HG03108 (cell line): ENCODE measurements around the gene MRS2.

Source experiments
- ATAC-seq: cut with Tn5 transposase; IDR thresholded peaks from one replicate; pipeline ENCODE4 v1.9.1; 2021; ENCODE audit warnings: moderate library complexity; ENCODE audit not compliant: unreplicated experiment

Gene MRS2

DNA sequence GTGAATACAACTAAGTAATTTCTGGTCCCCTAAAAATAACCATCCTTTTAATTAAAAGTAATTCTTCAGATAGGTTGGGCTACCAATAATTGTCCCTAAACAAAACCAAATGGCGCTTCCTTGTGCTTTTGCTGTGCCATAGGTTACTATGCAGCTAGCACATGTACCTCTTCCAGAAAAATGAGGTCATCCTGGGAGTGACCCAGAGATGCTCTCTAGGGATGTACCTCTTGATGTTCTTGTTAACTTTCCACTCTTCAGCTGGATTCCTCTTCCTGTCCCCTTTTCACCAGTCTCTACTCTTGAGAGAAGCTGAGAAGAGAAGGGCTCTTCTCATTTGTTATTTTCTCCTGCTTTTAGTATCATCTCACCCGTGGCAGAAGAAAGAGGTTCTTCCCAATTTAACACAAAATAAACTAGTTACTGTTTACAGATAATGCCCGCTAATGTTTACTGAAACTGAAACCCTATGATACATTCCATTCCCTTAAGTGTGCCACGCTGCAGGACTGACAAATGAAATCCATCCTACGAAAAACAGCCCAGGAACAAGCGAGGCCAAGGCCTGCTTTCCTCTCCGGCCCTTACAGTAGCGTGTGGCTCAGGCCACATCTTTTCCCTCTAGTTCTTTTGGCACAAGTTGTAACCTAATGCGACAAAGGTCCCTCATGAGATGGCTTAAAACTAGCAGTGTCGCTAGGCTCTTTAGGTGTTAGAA is 24.2 kb downstream of the MRS2 start:
- no peak for ATAC-seq

DNA sequence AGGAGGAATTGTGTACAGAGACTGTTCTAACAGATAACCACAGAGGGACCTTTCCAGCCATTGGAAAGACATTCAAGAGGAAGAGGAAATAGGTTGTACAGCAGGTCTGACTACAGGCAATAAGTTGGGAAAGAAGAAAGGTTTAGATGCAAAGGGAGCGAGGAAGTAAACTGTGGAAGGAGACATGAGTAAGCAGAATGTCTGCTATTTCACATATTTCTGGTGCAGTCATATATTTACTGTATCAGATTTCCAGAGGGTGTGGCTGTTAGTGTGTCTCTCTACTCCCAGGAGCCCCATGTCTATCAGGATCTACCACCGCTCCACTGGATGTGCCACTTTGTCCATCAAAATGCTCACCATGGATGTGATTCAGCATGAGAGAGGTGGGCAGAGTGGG is 25.9 kb downstream of the MRS2 start:
- no peak for ATAC-seq

DNA sequence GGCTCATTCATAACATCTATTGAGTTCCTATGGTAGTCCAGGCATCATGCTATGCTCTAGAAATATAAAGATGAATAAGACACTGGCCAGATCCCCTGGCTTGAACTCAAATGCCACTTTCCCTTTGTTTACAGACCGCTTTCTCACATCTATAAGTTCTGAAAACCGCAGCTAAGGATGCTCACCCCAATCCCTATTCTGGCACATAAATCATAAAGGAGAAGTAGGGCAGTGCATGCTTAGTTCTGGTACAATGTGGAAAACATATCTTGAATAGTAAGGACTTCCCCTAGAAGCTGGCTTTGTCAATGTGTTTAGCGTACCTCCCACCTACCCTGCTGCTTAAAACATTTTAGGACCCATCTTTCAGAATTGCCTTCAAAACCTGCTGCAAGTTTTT is 26.4 kb downstream of the MRS2 start:
- ATAC-seq, result no peak

DNA sequence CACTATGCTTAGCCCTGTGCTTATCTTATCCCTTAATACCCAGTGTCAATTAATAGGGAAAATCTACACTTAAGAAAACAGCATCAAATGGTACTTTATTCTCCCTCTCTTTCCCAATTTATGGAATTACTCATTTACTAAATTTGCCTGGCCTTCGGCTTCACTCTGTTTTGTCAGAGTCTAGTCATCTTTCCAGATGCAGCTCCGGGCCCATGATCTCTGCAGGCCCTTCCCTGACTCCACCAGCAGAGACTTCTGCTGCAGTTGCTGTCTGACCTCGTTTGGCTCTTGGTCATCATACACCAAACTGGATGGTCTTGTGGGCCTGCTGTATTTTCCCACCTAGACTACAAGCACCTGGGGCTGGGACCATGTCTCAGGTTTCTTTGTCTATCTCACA is 27.4 kb downstream of the MRS2 start:
- ATAC-seq, result no peak

DNA sequence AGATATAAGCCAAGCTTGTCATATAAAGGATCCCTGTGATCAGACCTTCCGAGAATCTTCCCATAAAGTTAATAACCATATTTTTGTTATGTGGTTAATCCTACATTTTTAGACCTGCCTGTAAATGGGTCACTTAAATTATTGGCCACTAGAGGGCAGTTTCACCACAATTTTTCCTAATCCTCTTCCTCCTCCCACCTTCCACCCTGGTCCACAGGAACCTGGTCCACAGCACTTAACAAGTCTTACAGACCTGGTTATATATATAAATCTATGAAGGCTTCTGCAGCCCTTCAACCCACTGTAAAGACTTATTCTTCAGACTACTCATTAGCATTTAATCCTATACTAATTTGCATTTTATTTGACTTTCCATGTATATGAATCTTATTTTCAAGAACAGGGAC is 28.3 kb downstream of the MRS2 start:
- no peak for ATAC-seq

DNA sequence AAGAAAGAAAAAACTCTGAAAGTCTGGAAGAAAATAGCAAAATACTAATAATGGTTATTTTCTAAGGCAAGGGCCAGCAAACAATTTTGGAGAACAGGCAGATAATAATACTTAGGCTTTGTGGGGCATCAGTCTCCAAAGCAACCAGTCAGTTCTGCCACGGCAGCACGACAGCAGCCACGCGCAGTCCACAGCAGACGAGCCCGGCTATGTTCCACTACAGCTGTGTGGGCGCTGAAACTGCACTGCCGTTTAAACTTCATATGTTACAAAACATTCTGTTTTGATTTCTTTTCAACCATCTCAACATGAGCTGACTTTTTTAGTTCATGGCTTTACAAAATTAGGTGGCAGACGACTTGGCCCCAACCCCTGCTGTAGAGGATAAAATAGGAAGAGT is 29.9 kb downstream of the MRS2 start:
- no peak for ATAC-seq

DNA sequence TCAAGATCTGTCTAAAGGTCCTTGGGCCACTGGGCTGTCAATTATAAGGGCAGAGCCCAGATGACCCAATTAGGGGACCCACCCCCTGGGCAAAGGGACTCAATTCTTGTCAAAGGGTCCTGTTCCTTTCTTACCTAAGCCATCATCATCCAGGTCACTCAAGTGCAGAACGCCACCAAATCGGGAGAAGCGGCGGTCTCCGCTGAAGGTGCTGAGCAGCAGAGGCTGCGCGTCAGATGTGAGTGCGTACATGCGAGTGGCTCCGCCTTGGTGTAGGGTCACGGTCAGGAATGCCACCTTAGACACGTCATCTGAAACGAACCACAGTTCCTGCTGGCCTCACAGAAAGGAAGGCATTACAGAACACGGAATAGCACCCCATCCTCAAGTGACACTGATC is 34.2 kb downstream of the MRS2 start:
- ATAC-seq, result no peak

DNA sequence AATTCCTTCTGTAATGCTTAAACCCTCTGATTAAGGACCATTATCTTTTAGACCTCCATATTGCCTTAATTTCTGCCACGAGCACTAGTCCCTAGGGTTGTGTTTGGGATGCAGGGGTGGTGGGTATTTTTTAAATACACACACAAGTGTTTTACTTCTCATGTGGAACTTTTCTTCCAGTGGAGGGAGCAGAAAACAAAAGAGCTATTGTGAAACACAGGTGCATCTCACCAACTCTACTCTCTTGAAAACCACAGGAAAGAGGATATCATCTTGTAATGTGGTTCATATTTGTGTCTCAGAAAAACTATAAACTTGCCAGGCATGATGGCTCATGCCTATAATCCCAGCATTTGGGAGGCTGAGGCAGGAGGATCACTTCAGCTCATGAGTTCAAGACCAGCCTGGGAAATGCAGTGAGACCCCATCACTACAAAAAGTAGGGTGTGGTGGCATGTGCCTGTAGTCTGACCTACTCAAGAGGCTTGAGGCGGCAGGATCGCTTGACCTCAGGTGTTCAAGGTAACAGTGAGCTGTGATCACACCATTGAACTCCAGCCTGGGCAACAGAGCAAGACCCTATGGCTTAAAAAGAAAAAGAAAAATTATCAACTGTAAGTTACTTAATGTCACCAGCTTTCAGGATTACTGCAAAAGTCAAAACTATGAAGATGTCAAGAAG is 37.3 kb downstream of the MRS2 start:
- ATAC-seq, result no peak

DNA sequence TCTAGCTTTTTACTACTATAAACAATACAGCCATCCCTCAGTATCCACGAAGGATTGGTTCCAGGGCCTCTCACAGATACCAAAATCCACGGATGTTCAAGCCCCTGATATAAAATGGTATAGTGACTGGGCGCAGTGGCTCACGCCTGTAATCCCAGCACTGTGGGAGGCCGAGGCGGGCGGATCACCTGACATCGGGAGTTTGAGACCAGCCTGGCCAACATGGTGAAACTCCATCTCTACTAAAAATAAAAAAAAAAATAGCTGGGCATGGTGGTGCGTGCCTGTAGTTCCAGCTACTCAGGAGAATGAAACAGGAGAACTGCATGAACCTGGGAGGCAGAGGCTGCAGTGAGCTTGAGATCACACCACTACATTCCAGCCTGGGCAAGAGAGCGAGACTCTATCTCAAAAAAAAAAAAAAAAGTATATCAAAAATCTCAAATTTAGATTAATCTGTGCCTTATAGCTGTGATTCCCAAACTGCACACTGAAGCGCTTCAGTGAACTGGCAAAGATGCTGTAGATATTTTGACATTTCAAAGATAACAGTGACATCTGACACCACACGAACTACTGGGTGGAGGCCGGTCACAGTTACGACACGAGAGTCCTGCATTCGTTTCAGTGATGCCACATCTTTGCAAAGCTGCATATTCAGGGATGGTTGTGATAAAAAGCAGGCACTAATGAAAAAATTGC is 38.3 kb downstream of the MRS2 start:
- ATAC-seq, result no peak

DNA sequence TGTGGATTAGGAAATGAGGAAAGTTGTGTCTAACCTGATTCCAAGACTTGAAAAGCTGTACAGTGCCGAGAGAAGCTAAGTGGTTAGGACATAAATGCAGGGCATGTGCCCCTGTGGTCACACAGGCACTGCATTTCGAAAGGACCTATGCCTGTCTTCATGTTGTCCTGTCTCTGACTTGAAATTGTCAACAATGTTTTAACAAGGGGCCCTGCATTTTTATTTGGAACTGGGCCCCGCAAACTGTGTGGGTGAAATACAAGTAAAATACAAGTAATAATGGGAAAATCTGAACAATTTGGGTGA is 38.8 kb downstream of the MRS2 start:
- ATAC-seq, result no peak

DNA sequence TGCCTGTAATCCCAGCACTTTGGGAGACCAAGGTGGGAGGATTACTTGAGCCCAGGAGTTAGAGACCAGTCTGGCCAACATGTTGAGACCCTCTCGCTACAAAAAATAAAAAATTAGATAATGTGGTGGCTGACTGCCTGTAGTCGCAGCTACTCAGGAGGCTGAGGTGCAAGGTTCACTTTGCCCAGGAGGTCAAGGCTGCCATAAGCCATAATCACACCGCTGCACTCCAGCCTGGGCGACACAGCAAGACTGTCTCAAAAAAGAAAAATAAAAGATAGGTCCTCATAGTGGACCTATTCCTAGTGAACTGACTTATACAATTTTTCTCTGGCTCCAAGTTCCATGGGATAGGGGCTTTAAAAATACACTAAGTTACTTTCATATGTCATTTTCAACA is 41.9 kb downstream of the MRS2 start:
- ATAC-seq, result no peak

DNA sequence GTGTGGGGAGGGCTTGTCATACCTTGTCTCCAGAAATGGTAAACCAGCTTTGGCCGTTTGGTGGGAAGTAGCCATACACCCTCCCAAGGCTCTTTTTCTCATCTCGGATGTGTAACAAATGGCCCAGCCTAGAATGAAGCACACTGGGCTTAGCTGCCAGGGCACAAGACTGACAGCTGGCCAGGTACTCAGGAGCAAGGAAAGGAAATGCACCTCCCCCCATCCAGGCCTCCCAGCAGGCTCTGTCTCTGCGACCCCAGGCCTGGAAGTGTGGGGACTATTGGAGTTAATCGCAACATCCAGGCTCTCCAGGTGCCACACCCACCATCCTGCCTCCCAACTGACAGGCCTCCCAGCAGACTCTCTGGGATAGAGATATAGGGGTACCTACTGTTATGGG is 43.0 kb downstream of the MRS2 start:
- ATAC-seq, result no peak

DNA sequence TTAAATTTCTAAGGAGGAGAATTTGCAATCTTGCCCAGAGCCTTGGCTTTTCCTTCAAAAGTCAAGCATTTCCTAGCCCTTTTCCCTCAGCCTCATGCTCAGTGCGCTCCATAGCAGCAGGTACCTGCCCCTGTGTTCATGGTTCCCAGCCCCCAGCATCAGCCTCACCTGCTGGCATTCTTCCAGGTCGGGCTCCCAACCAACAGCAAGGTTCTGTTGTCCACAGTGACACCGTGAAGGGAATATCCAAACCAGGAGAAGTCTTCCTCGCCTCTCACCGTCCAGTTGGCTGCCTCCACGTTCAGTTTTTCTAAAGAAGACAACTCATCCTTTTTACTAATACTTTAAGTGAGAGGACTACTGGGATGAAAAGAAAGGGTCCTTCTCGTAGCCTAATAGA is 43.9 kb downstream of the MRS2 start:
- ATAC-seq, result no peak

DNA sequence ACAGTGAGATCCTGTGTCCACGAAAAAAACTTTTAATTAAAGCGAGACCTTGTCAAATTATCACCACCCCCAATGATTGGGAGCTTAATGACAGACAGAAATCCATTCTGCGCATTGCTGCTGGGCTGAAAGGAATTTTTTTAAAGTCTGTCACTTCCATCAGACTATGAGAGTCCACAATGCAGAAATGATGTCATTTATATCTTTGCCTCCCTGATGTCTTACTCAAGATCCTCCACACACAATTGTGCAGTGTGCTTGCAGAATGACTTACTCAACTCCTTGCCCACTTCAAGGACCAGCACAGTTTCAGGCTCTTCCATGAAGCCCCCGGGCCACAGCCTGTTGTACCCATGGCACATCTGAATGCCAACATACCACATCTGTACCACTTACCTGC is 45.7 kb downstream of the MRS2 start:
- no peak for ATAC-seq

DNA sequence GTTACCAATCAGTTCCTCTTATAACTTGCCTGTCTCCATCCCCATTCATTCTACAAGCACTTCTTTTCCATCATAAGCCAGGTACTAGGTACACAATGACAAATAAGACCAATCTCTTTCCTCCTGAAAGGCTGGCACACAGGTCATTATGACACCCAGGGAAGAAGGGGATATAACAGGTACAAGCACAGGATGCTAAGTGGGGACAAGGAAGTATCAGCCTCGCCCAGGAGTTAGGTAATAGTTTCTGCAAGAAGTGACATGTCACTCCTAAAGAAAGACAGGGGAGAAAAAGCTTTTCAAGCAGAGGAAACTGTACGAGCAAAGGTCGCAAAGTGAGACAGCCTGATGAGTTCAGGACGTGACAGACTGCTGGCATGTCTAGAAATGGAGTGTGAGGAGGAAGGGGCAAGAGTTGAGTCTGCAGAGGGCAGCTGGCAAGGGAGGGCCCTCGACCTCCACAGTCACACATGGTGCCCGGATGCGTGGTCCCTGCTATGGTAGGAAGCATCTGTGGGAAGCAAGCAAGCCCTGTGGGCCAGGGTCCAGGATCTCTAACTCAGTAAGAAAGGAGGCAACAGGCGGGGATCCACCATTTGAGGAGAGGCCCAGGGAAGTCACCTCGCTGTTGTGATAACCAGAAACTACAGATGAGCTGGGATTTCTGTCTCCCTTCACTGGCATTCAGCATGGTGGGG is 46.2 kb downstream of the MRS2 start:
- no peak for ATAC-seq

DNA sequence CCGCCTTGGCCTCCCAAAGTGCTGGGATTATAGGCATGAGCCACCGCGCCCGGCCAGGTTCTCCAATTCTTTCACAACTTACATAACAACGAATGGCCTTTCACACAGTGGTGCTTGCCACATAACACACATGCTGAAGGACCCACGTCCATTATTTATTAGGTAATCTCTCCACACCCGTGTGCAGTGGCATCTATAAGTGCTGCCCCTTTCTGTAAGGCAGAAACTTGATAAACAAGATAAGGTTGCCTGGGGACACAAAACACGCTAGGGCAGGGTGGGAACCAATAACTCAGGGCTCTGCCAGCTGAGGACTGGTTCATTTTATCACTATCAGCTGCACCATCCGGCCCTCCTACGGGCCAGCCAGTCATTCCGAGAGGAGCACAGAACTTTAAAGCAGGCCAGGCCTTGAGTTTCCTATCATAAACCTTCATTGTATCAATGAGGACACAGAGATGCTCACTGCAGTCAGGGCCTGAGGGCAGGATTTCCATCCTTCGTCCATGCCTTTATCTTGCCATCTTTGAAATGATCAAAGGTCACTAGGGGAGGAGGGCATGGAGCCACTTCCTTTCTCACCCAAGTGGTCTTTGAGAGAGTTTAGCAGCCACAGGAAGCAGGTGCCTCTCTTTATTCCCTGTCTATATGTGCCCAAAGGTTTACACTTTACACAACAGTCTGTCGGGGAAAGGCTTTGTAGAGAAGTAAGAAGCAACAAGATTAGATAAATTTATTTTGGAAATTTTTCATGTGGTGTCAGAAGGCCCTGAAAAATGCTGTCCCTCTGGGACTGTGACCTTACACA is 49.0 kb downstream of the MRS2 start:
- ATAC-seq, result no peak

DNA sequence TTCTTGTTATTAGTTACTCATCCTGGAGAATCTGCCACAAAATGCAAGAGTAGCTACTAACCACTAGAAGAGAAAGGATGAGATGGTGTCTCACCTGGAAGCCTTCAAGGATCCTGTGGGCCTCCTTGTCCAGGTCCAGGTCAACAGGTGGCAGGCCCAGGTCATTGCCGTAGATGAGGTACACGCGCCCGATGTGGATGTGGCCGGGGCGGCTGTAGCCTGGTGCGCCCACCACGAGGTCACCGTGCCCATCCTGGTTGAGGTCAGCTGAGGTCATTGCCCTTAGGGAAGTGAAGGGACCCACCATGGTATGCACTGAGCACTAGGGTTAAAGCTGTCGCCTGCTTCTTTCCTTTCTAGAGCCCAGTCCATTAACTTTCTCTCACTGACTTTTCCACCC is 51.2 kb downstream of the MRS2 start:
- ATAC-seq, result no peak

DNA sequence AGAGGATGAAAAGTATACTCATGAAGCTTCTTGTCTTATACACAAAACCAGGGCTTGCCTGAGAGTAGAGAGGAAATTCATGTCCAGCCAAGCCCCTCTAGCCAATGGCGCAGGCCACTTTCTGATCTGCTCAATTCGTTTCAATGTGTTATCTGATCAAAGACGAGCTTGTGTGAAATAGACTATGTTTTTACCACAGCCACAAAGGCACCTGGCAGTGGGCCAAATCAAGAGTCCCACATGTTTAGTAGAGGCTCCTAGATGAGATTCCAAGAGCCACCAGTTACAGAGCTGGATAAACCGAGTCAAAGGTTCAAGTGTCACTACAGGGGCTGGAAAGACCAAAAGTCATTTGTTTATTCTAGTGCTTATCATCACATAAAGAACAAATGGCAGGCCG is 51.7 kb downstream of the MRS2 start:
- no peak for ATAC-seq

DNA sequence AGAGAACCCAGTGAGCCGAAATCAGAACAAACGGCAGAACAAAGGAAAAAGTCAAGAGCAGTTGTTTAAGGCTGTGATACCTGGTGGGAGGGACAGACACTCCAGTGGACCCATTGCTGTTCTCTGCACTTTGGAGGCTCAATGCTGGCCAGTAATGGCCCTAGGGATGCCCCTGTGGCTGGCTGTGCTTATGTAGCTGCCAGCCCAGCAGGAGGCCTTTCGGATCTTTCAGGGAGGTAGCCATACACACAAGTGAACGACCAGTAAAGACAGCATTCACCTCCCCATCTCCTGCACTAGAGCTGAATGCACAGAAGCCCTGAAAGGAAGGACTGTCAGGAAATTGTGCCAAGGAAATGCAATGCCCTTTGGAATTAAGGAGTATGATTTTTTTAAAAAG is 52.3 kb downstream of the MRS2 start:
- ATAC-seq, result no peak

DNA sequence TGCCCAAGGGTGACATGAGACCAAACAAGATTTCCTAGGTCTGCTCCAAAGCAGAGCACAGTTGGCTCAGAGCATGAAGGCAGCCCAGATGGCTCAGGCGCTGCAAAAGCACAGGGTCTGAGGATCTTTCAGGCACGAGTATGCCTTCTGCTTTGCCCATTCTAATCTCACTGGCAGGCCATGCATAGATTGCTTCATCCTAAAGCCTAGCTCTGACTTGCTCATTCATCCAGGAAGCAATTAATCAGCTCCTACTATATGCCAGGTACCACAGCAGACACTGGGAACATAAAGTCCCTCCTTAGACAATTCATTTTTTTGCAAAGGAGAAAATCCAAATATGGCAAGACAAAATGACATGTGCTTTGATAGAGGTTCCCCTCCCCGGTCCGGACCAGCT is 55.4 kb downstream of the MRS2 start:
- no peak for ATAC-seq

DNA sequence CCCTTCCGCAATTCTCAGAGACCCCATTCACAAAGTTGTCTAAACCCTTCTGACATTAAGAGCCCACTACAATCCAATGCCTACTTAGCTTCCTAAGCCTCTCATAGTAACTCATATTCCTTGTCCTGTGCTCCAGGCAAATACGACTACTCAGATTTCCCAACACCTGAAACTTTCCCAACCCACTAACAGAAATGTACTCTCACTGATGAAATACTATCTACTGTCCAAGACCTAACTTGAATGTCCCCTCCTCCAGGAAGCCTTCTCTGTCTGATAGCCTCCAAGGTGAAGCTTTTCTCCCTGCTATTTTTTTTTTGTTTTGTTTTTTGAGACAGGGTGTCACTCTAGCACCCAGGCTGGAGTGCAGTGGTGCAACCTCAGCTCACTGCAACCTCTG is 56.2 kb downstream of the MRS2 start:
- ATAC-seq, result no peak
